ENCODE data around the gene ITGBL1. TPM values are rescaled to one million over a fixed set of nuclear protein-coding genes. Genes with fewer than 3 reads are reported as not detected.

Gene ITGBL1
- total and polyA plus RNA-seq, 2 of the 4 experiments (the other 2 are of a cell fraction), result 22.2 to 24.2 TPM

DNA sequence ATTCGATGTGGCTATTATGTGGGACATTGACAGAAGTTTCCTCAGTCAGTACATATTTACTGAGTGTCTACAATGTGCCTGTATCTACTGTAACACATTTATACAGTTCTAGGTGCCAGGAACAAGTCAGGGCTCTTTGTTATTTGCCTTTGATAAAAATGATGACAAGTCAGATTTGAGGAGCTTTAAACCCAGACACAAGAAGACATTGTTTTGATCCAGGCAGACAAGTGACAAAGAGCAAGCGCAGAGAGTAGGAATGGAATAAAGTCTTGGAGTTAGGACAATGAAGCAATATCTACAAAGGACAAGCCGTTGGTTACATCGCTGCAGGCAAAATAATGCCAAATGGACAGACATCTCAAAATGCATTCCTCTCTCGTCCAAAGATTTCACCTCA is 70.1 kb downstream of the ITGBL1 start:
- Histone ChIP-seq H3K27ac (ENCODE audit: insufficient read depth, low read length) (no peak overlapping the region), H4K20me1 (ENCODE audit: insufficient read depth, low read length) (no peaks in the 10 kb centered on the region), H3K4me3 (ENCODE audit: insufficient read depth, low read depth, low read length) (no peak overlapping the region), H3K4ac (ENCODE audit: low read depth, low read length) (no peak overlapping the region), H3K18ac (ENCODE audit: low read depth, low read length) (no peak overlapping the region), H2AFZ (replicated peaks; ENCODE audit: low read length, poor library complexity) (no peak overlapping the region), H3K9ac (ENCODE audit: low read depth, low read length) (no peak overlapping the region), H2BK15ac (ENCODE audit: low read depth, low read length) (no peak overlapping the region), H3K56ac (ENCODE audit: extremely low read depth, insufficient read depth, low read length) (no peak overlapping the region), H3K27me3 (ENCODE audit: control insufficient read depth, insufficient read depth, low read length) (no peaks in the 10 kb centered on the region), H3K36me3 (ENCODE audit: control insufficient read depth, insufficient read depth, low read length) (no peaks in the 10 kb centered on the region), H3K14ac (replicated peaks; ENCODE audit: low read depth, low read length) (no peak overlapping the region), H3K9me3 (ENCODE audit: control insufficient read depth, insufficient read depth, low read length) (no peaks in the 10 kb centered on the region), H3K79me1 (ENCODE audit: low read depth in 1 of 2, low read length in 2 of 2) (no peaks in the 10 kb centered on the region; a peak in 1 of 4 replicates), H3K4me2 (ENCODE audit: low read depth, low read length) (no peak overlapping the region), H4K91ac (ENCODE audit: insufficient read depth, low read depth, low read length) (no peak overlapping the region), H2AK9ac (replicated peaks; ENCODE audit: low read depth, low read length, poor library complexity) (no peak overlapping the region), H3K4me1 (ENCODE audit: control insufficient read depth, insufficient read depth, low read length) (peaks cover 2% of the 10 kb centered on the region; the same call in 1 of the 2 replicates), H2AK5ac (ENCODE audit: low read depth, low read length) (no peak overlapping the region), H2BK5ac (ENCODE audit: low read depth, low read length, poor library complexity, severe bottlenecking) (no peak overlapping the region), H2BK20ac (ENCODE audit: low read depth, low read length) (no peak overlapping the region), H3K23ac (ENCODE audit: low read depth, low read length) (no peak overlapping the region), H4K8ac (ENCODE audit: low read depth in 2 of 2, low read length in 2 of 2) (no peak overlapping the region), H4K5ac (ENCODE audit: low read depth, low read length) (no peak overlapping the region), H3K9me1 (ENCODE audit: insufficient read depth, low read length) (peaks cover 6% of the 10 kb centered on the region), H2BK120ac (ENCODE audit: low read depth, low read length) (no peak overlapping the region)
- WGBS, 2 experiments (ENCODE audit: extremely low coverage in 2 of 2, insufficient read length in 1 of 2), result no CpG with 5 or more reads among the region's 5 CpGs
- in situ Hi-C loops (cut with MboI; ENCODE audit: low sequenced_read_pairs) (loop anchor here (25.0 kb wide), 1 partner anchor 915 kb away; no protein-coding TSS in a partner anchor), dilution Hi-C loops (cut with HindIII; ENCODE audit: low sequenced_read_pairs, unreplicated experiment) (no loop called here), intact Hi-C loops (cut with micrococcal nuclease) (no loop called here)
- ChIA-PET POLR2A (ENCODE audit: unreplicated experiment) (no interaction called here), CTCF (interaction anchor here (0.8 to 1.0 kb wide), 2 partner anchors 8 to 219 kb away, joined by 3 to 7 read pairs; no protein-coding TSS in a partner anchor)
- ATAC-seq (ENCODE audit: low read depth), result no peak
- DNase-seq, result no peak
- TF ChIP-seq MAFK (IDR thresholded peaks at IDR 0.05; ENCODE audit: low read depth, low read length) (peak; percentile 70), MAZ (IDR thresholded peaks at IDR 0.05; ENCODE audit: borderline replicate concordance, low read depth, low read length) (no peak)
- no TSS peak for BruUV-seq (replicated peaks)

All from IMR-90 (cell line).